GM18870 (cell line): ENCODE measurements around the gene NT5E.
"Not testable (repeated sequence)": the region's sequence is repeated elsewhere in the genome, so short reads cannot be mapped to it uniquely, and the experiment has no call there.

Source experiments
- ATAC-seq: cut with Tn5 transposase; IDR thresholded peaks from one replicate; pipeline ENCODE4 v1.9.1; 2021; ENCODE audit warnings: moderate library complexity; ENCODE audit not compliant: unreplicated experiment

Gene NT5E

GRCh38 chr6:85449818-85450759 lies at the start of gene NT5E:
Gene NT5E, plus strand, starts transcription at chr6:85450083. Its CDS starts 57 bp downstream, at chr6:85450140.
- ATAC-seq: peak; percentile 55

DNA sequence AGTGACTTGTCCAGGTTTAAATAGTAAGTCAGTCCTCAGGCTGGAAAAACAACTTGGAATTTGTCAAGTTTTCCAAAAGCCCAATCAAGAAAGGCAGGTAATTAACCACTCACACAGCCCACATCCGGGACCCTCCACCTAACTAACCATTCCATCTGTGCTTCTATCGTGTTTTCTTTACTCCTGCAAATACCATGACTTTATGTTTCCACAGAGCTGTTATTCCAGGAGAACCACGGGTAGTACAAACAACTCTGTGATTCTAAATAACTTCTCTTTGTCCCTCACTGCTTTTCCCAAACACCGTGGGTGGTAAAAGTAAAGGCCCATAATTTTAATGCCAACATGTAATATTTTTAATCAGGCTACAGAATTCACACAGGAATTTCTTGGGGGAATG lies 49.6 kb upstream of the NT5E start:
- ATAC-seq: no peak

- no peak for ATAC-seq
These were observed 48.5 kb upstream of the NT5E start for GRCh38 chr6:85401186-85402021.

DNA sequence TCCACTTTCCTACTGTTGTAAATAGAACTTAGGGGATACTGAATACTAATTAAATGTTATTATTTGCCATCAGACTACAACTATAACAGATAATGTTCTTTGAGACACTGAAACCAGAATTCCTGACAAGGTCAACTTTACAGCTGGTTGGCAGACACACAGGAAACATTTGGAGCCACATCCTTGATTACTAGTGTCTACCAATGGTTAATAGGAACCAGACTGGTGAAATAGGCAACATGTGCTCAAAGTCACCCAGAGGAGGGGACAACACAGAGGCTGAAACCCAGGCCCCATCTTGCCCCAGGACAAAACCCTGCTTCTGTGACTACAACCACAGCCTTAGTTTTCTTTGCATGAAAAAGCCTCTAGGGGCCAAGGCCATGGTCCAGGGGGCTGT lies 47.8 kb upstream of the NT5E start:
- ATAC-seq: no peak

DNA sequence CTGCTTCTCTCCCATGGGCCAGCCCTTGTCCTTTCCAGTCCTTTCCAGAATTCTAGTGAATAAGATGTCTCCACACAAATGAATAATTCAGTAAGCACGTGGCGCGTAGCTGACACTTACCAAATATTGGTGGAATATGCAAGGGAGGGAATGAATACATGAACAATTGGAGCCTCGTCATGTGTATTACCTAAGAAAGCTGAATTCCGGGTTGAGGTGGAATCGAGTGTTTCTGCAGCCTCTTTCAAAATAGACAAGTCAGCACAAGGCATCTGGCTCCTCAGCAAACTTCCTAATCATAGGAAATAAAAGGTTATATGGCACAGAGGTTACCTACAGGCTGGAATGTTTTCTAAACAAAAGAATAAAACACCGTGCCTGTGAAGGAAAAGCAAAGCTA lies 47.0 kb upstream of the NT5E start:
- no peak for ATAC-seq

- no peak for ATAC-seq
These were observed 46.4 kb upstream of the NT5E start for GRCh38 chr6:85403331-85404015.

GRCh38 chr6:85404016-85404563 lies 45.8 kb upstream of the NT5E start:
- ATAC-seq: not testable (repeated sequence)

DNA sequence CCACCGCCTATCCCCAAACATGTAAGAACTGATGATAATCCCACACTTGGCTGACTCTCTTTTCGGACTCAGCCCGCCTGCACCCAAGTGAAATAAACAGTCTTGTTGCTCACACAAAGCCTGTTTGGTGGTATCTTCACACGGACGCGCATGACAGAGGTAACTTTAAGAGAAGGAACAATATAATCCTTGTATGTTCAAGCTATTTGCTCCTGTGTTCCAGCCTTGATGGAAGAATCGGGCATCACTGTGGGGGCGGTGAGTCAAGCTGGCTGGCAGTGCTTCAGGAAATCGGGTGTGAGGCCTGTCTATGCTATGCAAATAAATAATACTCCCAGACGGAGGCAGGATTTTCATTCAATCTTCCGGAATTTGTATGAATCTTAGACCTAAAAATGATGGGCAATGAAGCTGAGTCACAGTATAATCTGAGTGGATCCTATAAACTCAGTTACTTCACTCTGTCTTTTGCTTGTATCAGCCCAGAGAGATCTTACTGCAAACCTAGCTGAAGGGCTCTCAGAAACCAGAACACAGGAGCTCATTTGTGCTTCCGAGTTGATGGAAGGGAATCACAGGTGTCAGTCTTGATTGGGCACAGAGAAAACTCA lies 45.2 kb upstream of the NT5E start:
- no peak for ATAC-seq

DNA sequence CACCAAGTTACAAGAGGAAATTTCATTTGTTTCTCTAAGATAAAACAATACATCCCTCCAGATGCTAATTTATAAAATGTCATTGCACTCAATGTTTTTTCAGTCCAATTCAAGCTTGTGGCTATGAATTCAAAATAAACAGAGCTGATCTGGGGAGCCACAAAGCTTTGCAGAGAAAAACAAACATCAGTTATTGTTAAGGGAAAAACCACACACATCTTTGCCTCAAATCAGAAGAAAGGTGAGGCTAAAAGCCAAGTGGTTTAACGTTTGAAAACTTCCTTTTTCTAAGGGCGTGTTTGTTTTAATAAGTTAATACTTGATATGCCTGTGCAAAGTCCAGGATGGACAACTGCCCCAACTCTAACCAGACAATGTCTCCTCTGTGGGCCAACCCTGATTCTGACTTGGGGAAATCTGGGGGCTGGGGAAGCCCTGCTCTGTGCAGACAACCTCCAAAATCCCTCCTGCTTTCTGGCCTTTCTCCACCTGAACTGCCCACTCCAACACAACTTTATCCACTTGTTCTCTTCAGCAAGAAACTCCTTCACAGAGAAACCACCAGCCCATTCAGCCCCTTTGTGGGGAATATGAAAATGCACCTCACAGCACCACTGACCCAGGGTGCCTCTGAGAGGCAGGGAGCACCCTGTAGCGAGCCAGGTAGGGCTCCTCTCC lies 44.6 kb upstream of the NT5E start:
- ATAC-seq: peak; percentile 64

DNA sequence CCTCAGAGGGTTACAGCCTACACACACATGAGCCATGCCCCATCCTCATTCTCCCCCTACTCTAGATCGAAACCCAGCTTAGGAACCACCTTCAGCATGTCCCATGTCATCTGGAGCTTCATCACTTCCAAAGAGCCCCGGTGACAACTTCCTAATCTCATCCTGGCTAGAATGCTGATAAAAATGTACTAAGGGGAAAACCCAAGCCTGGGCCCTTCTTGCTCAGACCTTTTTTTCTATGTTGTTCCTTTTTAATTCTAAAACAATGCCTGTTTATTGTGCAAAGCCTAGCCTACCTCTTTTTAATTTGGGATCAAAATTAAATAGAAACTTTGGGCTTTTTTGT lies 44.1 kb upstream of the NT5E start:
- ATAC-seq: peak; percentile 5

GRCh38 chr6:85406641-85407075 lies 43.2 kb upstream of the NT5E start:
- no peak for ATAC-seq

GRCh38 chr6:85408039-85408438 lies 41.8 kb upstream of the NT5E start:
- ATAC-seq: no peak

- ATAC-seq: no peak
These were observed 36.9 kb upstream of the NT5E start for GRCh38 chr6:85412911-85413430.

GRCh38 chr6:85416049-85416448 lies 33.8 kb upstream of the NT5E start:
- ATAC-seq: no peak

GRCh38 chr6:85416766-85417165 lies 33.1 kb upstream of the NT5E start:
- ATAC-seq: no peak

- no peak for ATAC-seq
These were observed 32.5 kb upstream of the NT5E start for GRCh38 chr6:85417336-85417735.

- ATAC-seq: no peak
These were observed 31.8 kb upstream of the NT5E start for GRCh38 chr6:85418059-85418458.

DNA sequence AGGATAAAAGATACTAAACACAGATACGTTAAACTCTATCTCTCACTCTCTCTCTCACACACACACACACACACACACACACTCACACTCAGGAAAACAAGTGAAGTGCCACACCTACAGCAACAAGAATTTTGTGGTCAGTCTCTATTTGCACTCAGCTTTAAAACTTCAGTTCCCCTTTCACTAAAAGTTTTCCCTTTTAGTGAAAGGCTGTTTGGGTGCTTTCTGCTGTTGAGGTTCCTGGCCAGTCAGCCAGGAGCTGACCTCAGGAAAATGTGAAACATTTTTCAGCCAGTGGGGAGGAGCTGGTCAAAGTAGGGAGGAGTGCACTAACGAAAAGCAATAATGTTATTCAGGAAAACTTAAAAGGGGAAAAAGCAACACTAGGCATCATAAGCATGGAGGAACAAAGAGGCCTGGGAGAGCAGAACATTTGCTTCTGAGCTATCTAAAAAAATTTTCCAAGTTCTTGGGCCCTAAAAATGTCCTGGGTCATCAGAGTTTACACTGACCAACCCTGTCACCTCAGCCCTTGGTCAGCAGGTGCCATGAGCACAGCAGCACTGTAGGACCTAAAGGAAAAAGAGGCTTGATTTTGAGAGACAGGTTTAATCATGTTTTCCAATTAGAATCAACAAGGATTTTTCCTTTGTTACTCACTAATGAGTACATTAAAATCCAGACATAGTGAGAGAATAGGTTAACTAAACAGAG lies 30.7 kb upstream of the NT5E start:
- ATAC-seq: no peak

GRCh38 chr6:85420551-85420950 lies 29.3 kb upstream of the NT5E start:
- ATAC-seq: no peak
